GM12878 (cell line): ENCODE results near the gene NHEJ1. TPM values are rescaled to one million over a fixed set of nuclear protein-coding genes. Genes with fewer than 3 reads are reported as not detected.

Experiments
- BHLHE40 ChIP-seq, 2 experiments: fragments of 450-650 bp in 1 of 2; IDR thresholded peaks; 2 replicates each; pipeline ENCODE4 v1.6.1; 2011 to 2017; ENCODE audit warnings: low read depth in 2 of 2, borderline replicate concordance in 1 of 2, improper control_type of control experiment in 1 of 2, low read length in 1 of 2, mild to moderate bottlenecking in 1 of 2
- CREM ChIP-seq: IDR thresholded peaks from 2 replicates; pipeline ENCODE4 v1.6.1; 2014; ENCODE audit warnings: antibody characterized with exemption, low read depth
- CUX1 ChIP-seq: IDR thresholded peaks from 2 replicates; pipeline ENCODE4 v1.6.1; 2012; ENCODE audit warnings: improper control_type of control experiment, low read depth, low read length; ENCODE audit not compliant: insufficient replicate concordance
- IKZF1 ChIP-seq: fragments of 450-650 bp; conservative IDR thresholded peaks from 2 replicates; pipeline ENCODE4 v1.6.1; 2017; ENCODE audit warnings: antibody characterized with exemption, mild to moderate bottlenecking
- MEF2A ChIP-seq: IDR thresholded peaks from 2 replicates; pipeline ENCODE4 v1.6.1; 2011; ENCODE audit warnings: low read depth, mild to moderate bottlenecking, low read length, moderate library complexity; ENCODE audit not compliant: insufficient read depth
- NBN ChIP-seq: fragments of 450-650 bp; IDR thresholded peaks from 2 replicates; pipeline ENCODE4 v1.6.1; 2016
- NKRF ChIP-seq: fragments of 450-650 bp; conservative IDR thresholded peaks from 2 replicates; pipeline ENCODE4 v1.6.1; 2017; ENCODE audit warnings: mild to moderate bottlenecking, moderate library complexity
- POLR2A ChIP-seq: IDR thresholded peaks from 2 replicates; pipeline ENCODE4 v1.6.1; 2011; ENCODE audit warnings: low read depth, mild to moderate bottlenecking, low read length
- POLR2AphosphoS5 ChIP-seq: IDR thresholded peaks from 2 replicates; pipeline ENCODE4 v1.6.1; 2011; ENCODE audit warnings: mild to moderate bottlenecking, low read length, inconsistent platforms
- RELA ChIP-seq: fragments of 450-650 bp; IDR thresholded peaks from 2 replicates; pipeline ENCODE4 v1.8.0; 2014; ENCODE audit warnings: borderline replicate concordance; ENCODE audit not compliant: partially characterized antibody
- SPI1 ChIP-seq: IDR thresholded peaks from 2 replicates; pipeline ENCODE4 v1.6.1; 2011; ENCODE audit warnings: low read depth, mild to moderate bottlenecking, low read length, moderate library complexity, borderline replicate concordance; ENCODE audit not compliant: insufficient read depth
- TAF1 ChIP-seq: IDR thresholded peaks from 2 replicates; pipeline ENCODE4 v1.6.1; 2011; ENCODE audit warnings: mild to moderate bottlenecking, low read depth, low read length, borderline replicate concordance
- TCF3 ChIP-seq: IDR thresholded peaks from 2 replicates; pipeline ENCODE4 v1.6.1; 2012; ENCODE audit warnings: low read depth, mild to moderate bottlenecking, low read length, borderline replicate concordance; ENCODE audit not compliant: insufficient read depth
- ZBTB40 ChIP-seq: fragments of 450-650 bp; IDR thresholded peaks from 2 replicates; pipeline ENCODE4 v1.6.1; 2016; ENCODE audit warnings: mild to moderate bottlenecking, moderate library complexity, borderline replicate concordance
- ZNF217 ChIP-seq: fragments of 450-650 bp; IDR thresholded peaks from 2 replicates; pipeline ENCODE4 v1.6.1; 2017; ENCODE audit warnings: antibody characterized with exemption, mild to moderate bottlenecking
- polyA plus RNA-seq, 11 experiments: library from polyadenylated mRNA; depleted of rRNA in 4 of 11; unstranded in 6 of 11; stranded (reverse) in 5 of 11; fragments of >200 nt; fragmentation: Nextera tagmentation in 4 of 11; fragmentation: Illumina TruSeq in 1 of 11; extraction: Ambion mirVana in 4 of 11; extraction: Trizol in 1 of 11; gene quantifications; 1 replicate in 1 of 11; 2 replicates in 10 of 11; pipeline versions ENCODE4 v1.2.1 to v1.2.3, GENCODE V29; 2011 to 2016; ENCODE audit warnings: inconsistent platforms in 2 of 11, missing spikeins in 2 of 11, low read depth in 1 of 11
- total RNA-seq, 4 experiments: library from RNA; depleted of rRNA in 3 of 4; stranded (reverse); fragments of >200 nt in 3 of 4; fragmentation: Illumina TruSeq in 1 of 4; extraction: Trizol in 1 of 4; gene quantifications; 2 replicates each; pipeline versions ENCODE4 v1.2.1 to v1.2.3, GENCODE V29; 2013 to 2021
- TF ChIP-seq, protein P1 (sequence below): IDR thresholded peaks from 2 replicates; pipeline ENCODE4 v1.6.1; 2012; ENCODE audit warnings: low read length, inconsistent platforms

The NHEJ1 gene
- total and polyA plus RNA-seq, 10 of the 15 experiments (the other 5 are each of a cell fraction or from before 2014, with no cell fraction given) = 11.8 to 20.2 (median 17.0) TPM

- TF ChIP-seq RELA = peak; percentile 61
- peak; percentile 95 for TF ChIP-seq POLR2A
- TF ChIP-seq, protein P1, sequence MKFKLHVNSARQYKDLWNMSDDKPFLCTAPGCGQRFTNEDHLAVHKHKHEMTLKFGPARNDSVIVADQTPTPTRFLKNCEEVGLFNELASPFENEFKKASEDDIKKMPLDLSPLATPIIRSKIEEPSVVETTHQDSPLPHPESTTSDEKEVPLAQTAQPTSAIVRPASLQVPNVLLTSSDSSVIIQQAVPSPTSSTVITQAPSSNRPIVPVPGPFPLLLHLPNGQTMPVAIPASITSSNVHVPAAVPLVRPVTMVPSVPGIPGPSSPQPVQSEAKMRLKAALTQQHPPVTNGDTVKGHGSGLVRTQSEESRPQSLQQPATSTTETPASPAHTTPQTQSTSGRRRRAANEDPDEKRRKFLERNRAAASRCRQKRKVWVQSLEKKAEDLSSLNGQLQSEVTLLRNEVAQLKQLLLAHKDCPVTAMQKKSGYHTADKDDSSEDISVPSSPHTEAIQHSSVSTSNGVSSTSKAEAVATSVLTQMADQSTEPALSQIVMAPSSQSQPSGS = no peak; the same call in 1 of the 2 replicates
- TF ChIP-seq IKZF1 = peak; percentile 79
- TF ChIP-seq CREM = peak; percentile 57
- peak; percentile 79; the same call in 1 of the 2 replicates for TF ChIP-seq POLR2AphosphoS5
- peak; percentile 87; the same call in 1 of the 2 replicates for TF ChIP-seq NKRF
- TF ChIP-seq SPI1 = peak; percentile 43
- TF ChIP-seq ZNF217 = peak; percentile 76; the same call in 1 of the 2 replicates
- no peak for TF ChIP-seq MEF2A
- peak; percentile 81 for TF ChIP-seq TAF1
- no peak for TF ChIP-seq NBN
- TF ChIP-seq ZBTB40 = peak; percentile 63; the same call in 1 of the 2 replicates
- peak in 1 of 2 experiments; percentile 82; a peak in 2 of 4 replicates for TF ChIP-seq BHLHE40 (IDR thresholded peaks at IDR 0.05; ENCODE audit: borderline replicate concordance in 1 of 2, low read depth in 2 of 2, low read length in 1 of 2)
- no peak for TF ChIP-seq CUX1
- peak; percentile 16; the same call in 1 of the 2 replicates for TF ChIP-seq TCF3
Observed at GRCh38 chr2:219176818-219177551, 16.4 kb upstream of the NHEJ1 start, which contains the start of gene CNPPD1 (continued).
